Esophagus muscularis mucosa (tissue), 3 donors: Measurements from ENCODE around the gene HDAC4.

Experiments used
- POLR2A ChIP-seq: fragments of 450-650 bp; IDR thresholded peaks from one replicate; pipeline ENCODE4 v1.6.1; 2017; ENCODE audit warnings: antibody characterized with exemption, moderate library complexity, mild to moderate bottlenecking, low read depth
- TF ChIP-seq, protein P1 (sequence below), 3 experiments: fragments of 200-600 bp in 2 of 3; fragments of 450-650 bp in 1 of 3; sonication (generic) in 2 of 3; IDR thresholded peaks; one replicate each; pipeline ENCODE4 v1.5.1; 2017 to 2019; ENCODE audit warnings: antibody characterized with exemption in 3 of 3, mild to moderate bottlenecking in 2 of 3, moderate library complexity in 1 of 3

DNA sequence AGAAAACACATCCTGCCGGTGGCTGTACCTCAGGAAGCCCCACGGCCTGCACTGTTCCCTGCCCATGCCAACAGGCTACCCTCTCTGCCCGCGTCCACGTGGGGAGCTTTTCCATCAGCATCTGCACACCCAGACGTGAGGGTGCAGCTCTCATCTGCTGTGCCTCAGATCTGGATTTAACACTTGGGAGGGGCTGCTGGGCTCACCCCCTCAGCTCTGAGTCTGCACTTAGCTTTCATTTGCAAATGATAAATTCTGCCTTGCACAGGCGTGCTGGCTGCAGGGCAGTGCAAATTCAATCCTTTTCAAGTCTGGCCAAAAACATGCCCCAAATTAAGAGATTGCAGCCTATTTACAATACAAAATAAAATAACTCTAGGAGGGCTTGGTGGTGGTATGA lies 307.3 kb downstream of the HDAC4 start:
- TF ChIP-seq, protein P1, sequence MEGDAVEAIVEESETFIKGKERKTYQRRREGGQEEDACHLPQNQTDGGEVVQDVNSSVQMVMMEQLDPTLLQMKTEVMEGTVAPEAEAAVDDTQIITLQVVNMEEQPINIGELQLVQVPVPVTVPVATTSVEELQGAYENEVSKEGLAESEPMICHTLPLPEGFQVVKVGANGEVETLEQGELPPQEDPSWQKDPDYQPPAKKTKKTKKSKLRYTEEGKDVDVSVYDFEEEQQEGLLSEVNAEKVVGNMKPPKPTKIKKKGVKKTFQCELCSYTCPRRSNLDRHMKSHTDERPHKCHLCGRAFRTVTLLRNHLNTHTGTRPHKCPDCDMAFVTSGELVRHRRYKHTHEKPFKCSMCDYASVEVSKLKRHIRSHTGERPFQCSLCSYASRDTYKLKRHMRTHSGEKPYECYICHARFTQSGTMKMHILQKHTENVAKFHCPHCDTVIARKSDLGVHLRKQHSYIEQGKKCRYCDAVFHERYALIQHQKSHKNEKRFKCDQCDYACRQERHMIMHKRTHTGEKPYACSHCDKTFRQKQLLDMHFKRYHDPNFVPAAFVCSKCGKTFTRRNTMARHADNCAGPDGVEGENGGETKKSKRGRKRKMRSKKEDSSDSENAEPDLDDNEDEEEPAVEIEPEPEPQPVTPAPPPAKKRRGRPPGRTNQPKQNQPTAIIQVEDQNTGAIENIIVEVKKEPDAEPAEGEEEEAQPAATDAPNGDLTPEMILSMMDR (IDR thresholded peaks at IDR 0.05), result no peak
- TF ChIP-seq POLR2A, result no peak
